GM21447 (cell line): ENCODE data around the gene TNPO3.
A peak's percentile ranks its signal among the peaks of the same experiment; 100 is the strongest.
"Not testable (repeated sequence)": the region's sequence is repeated elsewhere in the genome, so short reads cannot be mapped to it uniquely, and the experiment has no call there.

Experiments
- ATAC-seq: cut with Tn5 transposase; IDR thresholded peaks from one replicate; pipeline ENCODE4 v1.9.1; 2021; ENCODE audit not compliant: unreplicated experiment

TNPO3 gene

DNA sequence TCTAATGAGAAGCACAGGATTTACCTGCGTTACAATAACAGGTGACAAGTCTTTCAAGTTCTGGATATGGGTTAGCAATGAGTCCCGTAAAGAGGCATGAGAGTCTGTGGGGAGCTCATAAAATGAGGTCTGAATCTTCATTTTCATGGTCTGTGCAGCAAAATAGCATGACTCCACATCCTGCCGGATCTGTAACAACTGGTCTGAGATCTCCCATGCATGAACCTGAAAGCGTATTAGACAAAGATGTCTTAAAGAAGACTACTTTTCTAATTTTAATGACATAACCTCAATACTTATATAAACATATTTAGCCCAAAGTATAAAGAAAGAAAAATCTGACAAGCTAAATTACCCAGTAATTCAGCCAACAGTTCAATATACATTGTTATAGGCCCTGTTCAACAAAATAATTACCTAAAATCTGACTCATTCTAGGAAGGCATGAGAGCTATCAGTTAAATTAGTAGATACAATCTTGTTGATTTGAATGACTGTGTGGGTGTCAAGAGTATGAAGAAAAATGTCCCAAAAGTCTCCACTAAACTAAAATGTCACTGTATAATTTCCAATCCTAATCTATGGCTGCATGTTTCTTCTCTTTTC, 36.9 kb downstream of the TNPO3 start:
- no peak for ATAC-seq

- ATAC-seq: no peak
Observed at GRCh38 chr7:129017264-129017663, 37.6 kb downstream of the TNPO3 start.

- ATAC-seq: no peak
Observed at GRCh38 chr7:129014501-129015101, 40.3 kb downstream of the TNPO3 start.

DNA sequence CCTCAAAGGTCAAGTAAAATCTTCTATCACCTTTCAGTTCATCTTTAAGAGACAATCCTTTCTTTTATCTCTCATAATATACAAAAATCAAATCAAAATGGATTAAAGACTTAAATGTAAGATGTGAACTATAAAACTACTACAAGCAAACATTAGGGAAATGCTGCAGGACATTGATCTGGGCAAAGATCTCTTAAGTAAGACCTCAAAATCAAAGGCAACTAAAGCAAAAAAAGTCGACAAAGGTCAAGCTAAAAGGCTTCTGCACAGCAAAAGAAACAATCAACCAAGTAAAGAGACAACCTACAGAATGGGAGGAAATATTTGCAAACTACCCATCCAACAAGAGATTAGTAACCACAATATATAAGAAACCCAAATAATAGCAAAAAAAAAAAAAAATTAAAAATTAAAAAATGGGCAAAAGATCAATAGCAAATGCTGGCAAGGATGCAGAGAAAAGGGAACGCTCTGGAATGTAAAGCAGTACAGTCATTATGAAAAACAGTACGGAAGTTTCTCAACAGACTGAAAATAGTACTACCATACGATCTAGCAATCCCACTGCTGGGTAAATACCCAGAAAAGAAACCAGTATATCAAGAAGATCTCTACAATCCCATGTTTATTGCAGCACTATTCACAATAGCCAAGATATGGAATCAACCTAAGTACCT, 41.7 kb downstream of the TNPO3 start:
- no peak for ATAC-seq

GRCh38 chr7:129012641-129013040, 42.3 kb downstream of the TNPO3 start:
- ATAC-seq: no peak

DNA sequence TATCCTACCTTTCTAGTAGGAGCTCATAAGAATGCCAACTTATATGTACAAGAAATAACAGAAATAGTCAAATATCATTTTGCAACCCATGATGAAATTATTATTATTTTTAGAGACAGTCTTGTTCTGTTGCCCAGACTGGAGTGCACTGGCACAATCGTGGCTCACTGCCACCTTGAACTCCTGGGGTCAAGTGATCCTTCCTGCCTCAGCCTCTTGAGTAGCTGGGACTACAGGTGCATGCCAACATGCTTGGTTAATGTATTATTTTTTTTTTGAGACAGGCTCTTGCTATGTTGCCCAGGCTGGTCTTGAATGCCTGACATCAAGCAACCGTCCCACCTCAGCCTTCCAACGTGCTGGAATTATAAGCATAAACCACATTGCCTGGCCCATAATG, 44.8 kb downstream of the TNPO3 start:
- ATAC-seq: no peak

GRCh38 chr7:129009437-129009836, 45.5 kb downstream of the TNPO3 start:
- peak; percentile 67 for ATAC-seq

DNA sequence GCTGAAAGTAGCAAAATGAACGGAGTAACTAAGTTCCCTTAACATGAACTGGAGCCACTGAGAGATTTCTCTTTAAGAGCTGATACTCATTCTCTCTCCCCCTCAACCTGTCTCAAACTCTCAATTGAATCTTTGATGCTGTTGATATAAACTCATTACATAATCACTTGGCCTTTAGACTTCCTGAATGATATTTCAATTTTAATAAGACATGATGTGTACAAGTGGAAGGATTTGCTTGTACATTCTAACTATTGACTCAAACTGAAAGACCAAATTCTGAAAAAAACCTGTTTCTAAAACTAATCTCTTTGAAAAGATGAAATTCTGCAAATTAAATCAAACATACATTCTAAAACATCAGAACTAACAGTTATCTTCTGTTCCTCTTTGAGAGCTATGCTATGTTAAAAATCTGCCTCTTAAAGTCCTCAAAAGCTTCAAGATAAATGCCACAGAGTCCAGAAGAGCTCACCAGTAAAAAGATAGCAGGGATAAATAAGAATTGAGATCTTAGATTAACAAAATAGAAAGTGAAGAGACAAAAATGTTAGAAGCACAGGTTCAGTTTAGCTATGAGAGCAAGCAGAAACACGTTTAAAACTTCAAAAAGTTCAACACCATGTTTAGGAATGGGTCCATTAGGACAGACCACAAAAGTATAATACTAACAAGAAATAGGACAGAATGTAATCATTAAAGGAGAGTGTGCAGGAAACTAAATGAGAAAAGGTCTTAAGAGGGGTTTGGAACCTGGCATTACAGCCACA, 46.1 kb downstream of the TNPO3 start:
- no peak for ATAC-seq

GRCh38 chr7:129007572-129007971, 47.3 kb downstream of the TNPO3 start:
- ATAC-seq: no peak

GRCh38 chr7:129006636-129007414, 48.1 kb downstream of the TNPO3 start:
- no peak for ATAC-seq

- ATAC-seq: no peak
Observed at GRCh38 chr7:129005186-129005585, 49.7 kb downstream of the TNPO3 start.

- no peak for ATAC-seq
Observed at GRCh38 chr7:128997181-128997580, 57.7 kb downstream of the TNPO3 start.

DNA sequence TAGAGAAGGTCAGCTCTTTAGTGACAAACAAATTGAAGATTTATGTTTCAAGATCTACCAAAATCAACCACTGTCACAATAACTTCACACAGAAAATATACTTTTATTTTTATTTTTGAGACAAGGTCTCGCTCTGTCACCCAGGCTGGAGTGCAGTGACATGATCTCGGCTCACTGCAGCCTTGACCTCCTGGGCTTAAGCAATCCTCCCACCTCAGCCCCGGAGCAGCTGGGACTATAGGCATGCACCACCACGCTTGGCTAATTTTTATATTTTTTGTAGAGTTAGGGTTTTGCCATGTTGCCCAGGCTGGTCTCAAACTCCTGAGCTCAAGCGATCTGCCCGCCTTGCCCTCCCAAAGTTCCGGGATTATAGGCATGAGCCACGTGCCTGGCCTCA, 60.4 kb downstream of the TNPO3 start:
- not testable (repeated sequence) for ATAC-seq

DNA sequence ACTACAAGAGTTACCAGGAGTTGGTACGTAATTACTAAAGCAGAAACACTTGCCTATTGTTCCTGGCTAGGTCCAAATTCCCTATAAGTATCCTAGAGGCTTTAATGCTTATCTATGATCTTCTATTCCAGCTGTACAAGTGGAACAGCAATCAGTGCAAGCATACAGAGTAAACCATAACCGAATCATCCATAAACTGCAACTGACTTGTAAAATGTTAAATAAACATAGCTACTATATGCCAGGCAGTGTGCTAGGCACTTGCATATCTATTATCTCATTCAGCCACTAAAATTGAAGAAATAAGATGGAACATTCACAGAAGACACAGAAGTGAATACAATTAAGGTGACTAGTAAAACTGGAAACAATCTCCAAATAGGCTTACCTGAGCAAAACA, 61.5 kb downstream of the TNPO3 start:
- no peak for ATAC-seq

DNA sequence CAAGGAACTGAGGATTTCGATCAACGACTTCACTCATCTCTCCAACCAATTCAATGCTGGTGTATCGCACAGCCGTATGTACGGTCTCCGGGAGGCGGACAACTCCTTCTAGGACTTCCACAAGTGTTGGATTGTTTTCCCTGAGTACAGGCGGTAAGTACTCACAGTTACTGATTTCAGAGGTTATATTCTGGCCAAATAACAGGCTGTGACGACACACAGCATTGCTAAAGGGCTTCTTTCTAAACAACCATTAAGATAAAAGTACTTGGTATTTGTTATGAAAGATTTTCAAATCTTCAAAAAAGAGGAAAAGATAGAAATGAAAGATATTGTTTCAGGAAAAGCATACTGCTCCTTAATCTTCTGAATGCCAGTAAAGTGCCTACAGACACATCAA, 65.0 kb downstream of the TNPO3 start:
- no peak for ATAC-seq

GRCh38 chr7:128988372-128988771, 66.5 kb downstream of the TNPO3 start:
- no peak for ATAC-seq

DNA sequence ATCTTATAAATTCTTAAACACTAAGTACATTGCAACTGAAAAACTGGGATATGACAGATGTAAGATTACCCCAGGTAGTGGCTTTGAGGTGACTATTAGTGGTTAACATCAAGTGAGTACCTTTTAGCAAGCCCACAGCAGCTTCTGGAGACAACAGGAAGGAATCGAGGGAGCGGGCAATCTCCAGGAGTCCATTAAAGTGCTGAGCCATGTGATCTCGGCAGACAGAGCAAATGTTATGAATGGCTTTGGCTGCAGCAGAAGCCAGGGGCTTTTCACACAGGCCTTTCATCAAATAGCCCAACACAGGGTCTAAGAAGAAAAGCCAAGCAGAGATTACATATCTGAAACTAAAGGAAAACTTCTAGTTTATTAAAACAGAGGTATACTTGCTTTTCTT, 68.3 kb downstream of the TNPO3 start:
- ATAC-seq: no peak

DNA sequence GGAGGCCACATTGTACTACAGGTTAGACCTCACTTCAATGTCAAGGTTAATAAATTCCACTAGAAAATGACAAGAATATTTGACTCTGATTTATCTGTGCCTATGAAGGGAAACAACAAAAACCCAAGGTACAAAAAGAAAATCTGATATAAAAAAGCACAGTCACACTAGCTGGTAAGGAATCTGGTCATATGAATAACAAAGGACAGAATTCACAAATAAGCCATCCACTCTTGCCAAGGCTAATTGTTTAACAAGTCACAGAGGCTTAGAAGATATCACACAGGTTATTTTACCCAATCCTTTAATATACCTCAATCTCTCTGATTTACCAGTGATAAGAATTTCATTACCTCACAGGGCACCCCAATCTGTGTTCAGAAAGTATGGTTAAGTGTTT, 69.3 kb downstream of the TNPO3 start:
- ATAC-seq: no peak

- ATAC-seq: no peak
Observed at GRCh38 chr7:128982105-128982504, 72.8 kb downstream of the TNPO3 start.

DNA sequence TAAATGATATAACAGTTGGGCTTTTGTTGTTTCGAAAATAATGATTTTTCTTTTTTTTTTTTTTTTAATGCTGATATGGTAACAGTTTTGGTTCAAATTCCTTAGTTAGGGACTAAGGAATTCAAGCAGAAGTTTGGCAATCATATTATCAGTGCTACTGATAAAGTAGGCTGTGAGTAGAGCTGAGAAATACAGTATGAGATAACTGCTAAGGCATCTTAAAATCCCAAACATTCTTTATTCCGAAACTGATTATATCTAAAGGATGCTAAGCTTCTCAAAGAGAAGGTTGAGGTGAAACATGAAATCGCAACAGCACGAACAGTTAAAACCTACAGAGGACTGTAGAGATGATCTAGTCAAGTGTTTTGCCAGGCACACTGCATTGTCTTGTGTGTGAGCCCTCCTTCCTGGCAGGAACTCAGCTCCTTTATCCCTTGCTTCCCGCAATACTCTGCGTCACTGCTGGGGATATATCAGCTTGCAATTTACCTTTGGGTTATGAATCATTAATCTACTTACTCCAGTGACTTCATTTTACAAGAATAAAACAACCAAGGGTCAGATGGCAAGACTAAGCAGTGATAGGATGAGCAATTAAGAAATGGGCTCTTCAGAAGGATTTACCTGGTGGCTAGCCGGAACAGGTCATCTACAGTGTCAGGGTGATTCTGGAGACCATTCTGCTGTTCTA, 80.5 kb downstream of the TNPO3 start:
- ATAC-seq: no peak
